Mesodermal cell (in vitro differentiated cells): ENCODE measurements around the gene SAG.
A peak's percentile ranks its signal among the peaks of the same experiment; 100 is the strongest.

Source experiments
- H3K27ac ChIP-seq: 2 replicates; pipeline ENCODE4 v1.7.0; 2013; ENCODE audit warnings: mild to moderate bottlenecking, low read depth, low read length, moderate library complexity; ENCODE audit not compliant: severe bottlenecking
- H3K36me3 ChIP-seq: 2 replicates; pipeline ENCODE4 v1.7.1; 2013; ENCODE audit warnings: mild to moderate bottlenecking, low read length, moderate library complexity; ENCODE audit not compliant: control insufficient read depth, insufficient read depth
- H3K4me1 ChIP-seq: one replicate; pipeline ENCODE4 v1.7.1; 2013; ENCODE audit warnings: mild to moderate bottlenecking, low read length; ENCODE audit not compliant: insufficient read depth, control insufficient read depth, poor library complexity, severe bottlenecking
- H3K4me3 ChIP-seq: 2 replicates; pipeline ENCODE4 v1.7.0; 2013; ENCODE audit warnings: low read length, control low read depth, mild to moderate bottlenecking; ENCODE audit not compliant: insufficient read depth, poor library complexity, severe bottlenecking; ENCODE audit errors: extremely low read depth
- H3K9me3 ChIP-seq: 2 replicates; pipeline ENCODE4 v1.7.1; 2013; ENCODE audit warnings: mild to moderate bottlenecking, low read length, moderate library complexity; ENCODE audit not compliant: control insufficient read depth
- WGBS, 2 experiments: methylation state at CpG; one replicate each; pipeline ENCODE4 v1.1.5; 2013; ENCODE audit warnings: missing lambda C conversion rate in 2 of 2; ENCODE audit not compliant: insufficient coverage in 2 of 2; 5-methylcytosine and 5-hydroxymethylcytosine counted together

SAG gene

DNA sequence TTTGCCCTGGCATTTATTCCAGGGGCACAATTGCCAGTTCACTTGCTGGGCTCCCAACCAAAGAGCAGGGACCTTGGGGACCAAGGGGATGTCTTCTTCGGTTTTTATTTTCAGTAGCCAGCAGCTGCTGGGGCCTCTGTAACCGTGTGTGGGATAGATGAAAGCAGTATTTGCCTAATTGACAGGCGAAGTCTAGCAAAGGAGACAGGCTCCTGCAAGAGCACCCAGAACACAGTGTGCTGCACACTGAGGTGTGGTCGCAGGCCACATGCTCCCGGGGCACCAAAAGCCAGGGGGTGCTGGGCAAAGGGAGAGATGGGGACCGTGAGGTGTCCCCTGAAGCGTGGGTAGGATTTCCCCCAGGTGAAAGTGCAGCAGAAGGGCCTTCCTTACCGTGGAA is 5.3 kb downstream of the SAG start:
- no peaks in the 10 kb centered on the region for H3K9me3 ChIP-seq
- no peak overlapping the region for H3K27ac ChIP-seq
- WGBS, 2 experiments, result 86 to 87% methylated on average over 7 to 8 of the region's 8 CpGs
- peaks cover under 1% of the 10 kb centered on the region for H3K4me1 ChIP-seq
- H3K36me3 ChIP-seq, result no peaks in the 10 kb centered on the region
- H3K4me3 ChIP-seq, result no peak overlapping the region

DNA sequence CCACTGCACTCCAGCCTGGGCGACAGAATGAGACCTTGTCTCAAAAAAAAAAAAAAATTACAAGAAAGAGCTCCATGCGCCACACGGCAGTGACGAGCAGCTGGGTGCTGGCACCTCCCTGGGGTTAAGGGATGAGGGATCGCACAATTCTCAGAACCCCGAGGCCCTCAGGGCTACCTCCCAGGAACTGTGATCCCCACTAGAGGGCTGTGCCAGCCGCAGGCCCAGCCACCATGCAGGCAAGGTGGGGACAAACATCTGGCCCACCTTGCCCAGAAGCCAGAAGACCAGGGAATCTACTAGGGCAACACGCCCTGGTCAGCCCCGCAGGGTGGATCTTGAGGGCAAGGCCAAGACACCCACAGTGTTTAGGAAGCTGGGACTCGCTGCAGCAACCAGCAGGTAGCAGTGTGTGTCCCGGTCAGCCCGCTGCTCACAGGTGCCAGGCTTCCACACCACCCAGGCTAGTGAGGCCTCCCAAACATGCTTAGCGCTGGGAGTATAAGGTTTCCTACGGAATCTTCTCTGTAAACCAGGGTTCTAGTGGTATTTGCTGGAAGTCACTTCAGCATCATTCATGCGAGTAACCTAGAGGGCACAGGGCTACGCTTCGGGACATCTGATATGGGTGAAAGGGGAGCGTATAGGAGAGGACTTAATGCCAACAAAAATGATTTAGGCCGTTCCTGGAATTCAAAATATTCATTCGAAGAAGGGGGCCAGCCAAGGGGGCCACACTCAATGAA is 6.7 kb downstream of the SAG start:
- Histone ChIP-seq H3K4me3 (no peak overlapping the region), H3K27ac (no peak overlapping the region), H3K36me3 (no peaks in the 10 kb centered on the region), H3K9me3 (no peaks in the 10 kb centered on the region), H3K4me1 (no peaks in the 10 kb centered on the region)
- WGBS, 2 experiments, result 92 to 95% methylated on average over 18 to 19 of the region's 20 CpGs

DNA sequence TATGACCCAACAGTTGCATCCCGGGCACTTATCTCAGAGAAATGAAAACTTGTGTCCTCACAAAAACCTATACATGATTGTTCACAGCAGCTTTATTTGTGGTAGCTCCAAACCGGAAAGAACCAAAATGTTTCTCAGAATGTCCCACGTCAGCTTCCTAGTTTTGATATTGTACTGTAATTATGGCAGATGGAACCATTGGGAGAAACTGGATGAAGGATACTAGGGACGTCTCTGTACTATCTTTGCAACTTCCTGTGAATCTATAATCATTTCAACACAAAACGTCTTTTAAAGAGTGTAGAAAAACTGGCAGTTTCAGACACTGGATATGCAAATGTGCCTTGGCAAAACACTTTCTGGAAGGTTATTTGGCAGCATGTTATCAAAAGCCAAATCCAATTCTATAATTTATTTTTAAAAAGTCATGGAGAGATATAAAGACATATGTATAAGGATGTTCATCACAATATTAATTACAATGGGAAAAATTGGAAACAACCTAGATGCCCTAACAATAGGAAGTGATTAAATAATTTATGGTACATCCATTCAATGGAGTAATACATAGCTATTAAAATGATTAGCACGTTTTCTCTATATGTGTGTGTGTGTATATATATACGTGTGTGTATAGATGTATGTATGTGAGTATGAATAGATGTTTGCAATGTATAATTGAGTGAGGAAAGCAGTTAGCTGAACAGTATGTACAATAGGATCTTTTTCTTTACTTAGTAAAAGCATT is 9.8 kb downstream of the SAG start:
- Histone ChIP-seq H3K4me1 (no peaks in the 10 kb centered on the region), H3K4me3 (no peak overlapping the region), H3K36me3 (no peaks in the 10 kb centered on the region), H3K9me3 (no peaks in the 10 kb centered on the region), H3K27ac (no peak overlapping the region)
- 96 to 100% methylated on average over 5 of the region's 7 CpGs for WGBS, 2 experiments

DNA sequence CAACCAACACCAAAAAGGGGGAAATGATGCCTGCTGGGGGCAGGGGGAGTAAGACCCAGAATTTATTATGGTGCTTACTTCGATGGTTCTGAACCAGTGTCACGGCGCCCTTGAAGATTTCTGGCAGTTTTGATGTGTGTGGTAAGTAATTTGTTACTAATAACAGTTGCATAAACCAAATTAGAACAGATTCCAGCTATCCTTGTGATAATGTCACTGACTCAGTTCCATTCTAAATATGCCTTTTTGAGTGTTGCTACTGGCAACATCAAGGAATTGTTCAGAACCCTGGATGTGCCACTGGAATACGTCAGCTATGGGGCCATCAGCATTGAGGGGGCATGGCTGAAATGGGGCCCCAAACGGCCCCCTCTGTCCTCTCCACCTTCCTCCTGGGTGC is 11.6 kb downstream of the SAG start:
- Histone ChIP-seq H3K9me3 (no peaks in the 10 kb centered on the region), H3K4me3 (no peak overlapping the region), H3K36me3 (no peaks in the 10 kb centered on the region), H3K27ac (no peak overlapping the region), H3K4me1 (no peaks in the 10 kb centered on the region)
- WGBS, 2 experiments, result 65 to 83% methylated on average over 2 of the region's 5 CpGs

DNA sequence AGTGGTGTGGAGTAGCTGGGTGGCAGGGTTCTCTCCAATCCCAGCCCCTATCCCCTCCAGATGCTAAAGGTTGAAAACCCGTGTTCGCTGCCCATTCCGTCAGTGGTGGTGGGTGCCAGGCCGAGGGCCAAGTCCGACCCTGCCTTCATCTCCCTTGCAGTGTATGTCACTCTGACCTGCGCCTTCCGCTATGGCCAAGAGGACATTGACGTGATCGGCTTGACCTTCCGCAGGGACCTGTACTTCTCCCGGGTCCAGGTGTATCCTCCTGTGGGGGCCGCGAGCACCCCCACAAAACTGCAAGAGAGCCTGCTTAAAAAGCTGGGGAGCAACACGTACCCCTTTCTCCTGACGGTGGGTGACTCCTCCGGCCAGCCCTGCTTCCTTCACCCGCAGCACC is 12.9 kb downstream of the SAG start:
- H3K27ac ChIP-seq, result no peak overlapping the region
- H3K4me3 ChIP-seq, result no peak overlapping the region
- no peaks in the 10 kb centered on the region for H3K9me3 ChIP-seq
- H3K4me1 ChIP-seq, result no peaks in the 10 kb centered on the region
- H3K36me3 ChIP-seq, result no peaks in the 10 kb centered on the region
- 92 to 97% methylated on average over 9 to 15 of the region's 17 CpGs for WGBS, 2 experiments

DNA sequence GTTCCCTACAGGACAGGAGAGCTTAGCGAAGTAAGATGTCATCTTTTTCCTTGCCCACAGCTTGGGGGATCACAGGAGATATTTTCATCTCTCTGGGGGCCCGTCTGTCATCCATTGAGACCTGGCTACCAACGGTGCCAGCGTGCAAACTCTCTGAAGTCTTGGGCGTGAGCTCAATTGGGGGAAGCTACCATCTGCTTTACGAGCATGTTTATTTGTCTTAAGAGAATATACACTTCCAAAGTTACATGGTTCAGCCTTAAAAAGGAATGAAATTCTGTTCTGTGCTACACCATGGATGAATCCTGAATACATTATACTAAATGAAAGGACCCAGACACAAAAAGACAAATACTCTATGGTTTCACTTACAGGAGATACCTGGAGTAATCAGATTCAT is 13.6 kb downstream of the SAG start:
- no peaks in the 10 kb centered on the region for H3K9me3 ChIP-seq
- no peaks in the 10 kb centered on the region for H3K36me3 ChIP-seq
- WGBS, 2 experiments, result 82 to 83% methylated on average over 4 to 5 of the region's 6 CpGs

DNA sequence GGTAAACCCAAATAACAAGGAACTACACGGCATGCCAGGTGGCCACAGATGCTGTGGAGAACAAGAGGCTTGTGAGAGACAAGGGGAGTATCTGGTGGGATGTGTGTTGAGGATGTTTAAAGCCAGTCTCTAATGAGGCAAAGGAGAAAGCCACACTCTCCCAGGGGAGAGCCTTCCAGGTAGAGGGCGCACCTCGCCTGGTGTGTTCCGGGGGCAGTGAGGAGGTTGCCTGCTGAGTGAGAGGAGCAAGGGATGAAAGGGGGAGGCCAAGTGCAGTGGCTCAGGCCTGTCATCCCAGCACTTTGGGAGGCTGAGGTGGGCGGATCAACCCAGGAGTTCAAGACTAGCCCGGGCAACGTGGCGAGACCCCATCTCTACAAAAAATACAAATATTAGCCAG is 16.2 kb downstream of the SAG start:
- H3K4me3 ChIP-seq, result no peak overlapping the region
- H3K4me1 ChIP-seq, result no peaks in the 10 kb centered on the region
- no peak overlapping the region for H3K27ac ChIP-seq
- no peaks in the 10 kb centered on the region for H3K36me3 ChIP-seq
- 94 to 100% methylated on average over 1 to 5 of the region's 8 CpGs for WGBS, 2 experiments
- H3K9me3 ChIP-seq, result no peaks in the 10 kb centered on the region

More for the DNA sequence above, 13.6 kb downstream of the SAG start:
- Histone ChIP-seq H3K4me3 (no peak overlapping the region), H3K4me1 (no peaks in the 10 kb centered on the region), H3K27ac (no peak overlapping the region)

DNA sequence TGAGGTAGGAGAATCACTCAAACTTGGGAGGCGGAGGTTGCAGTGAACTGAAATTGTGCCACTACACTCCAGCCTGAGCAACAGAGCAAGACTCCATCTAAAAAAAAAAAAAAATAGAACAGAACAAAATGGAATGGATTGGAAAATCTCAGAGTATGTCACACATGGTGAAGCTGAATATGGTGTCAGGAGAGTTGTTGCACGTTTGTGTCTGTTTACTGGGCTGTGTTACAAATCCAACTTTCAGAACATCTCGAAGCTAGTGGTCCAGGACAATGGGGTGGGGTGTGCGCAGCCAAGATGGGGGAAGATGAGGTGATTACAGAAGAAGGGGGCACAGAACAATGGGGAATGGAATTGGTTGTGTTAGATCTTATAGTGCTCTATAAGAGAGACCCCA is 17.6 kb downstream of the SAG start:
- no peaks in the 10 kb centered on the region for H3K36me3 ChIP-seq
- no peak overlapping the region for H3K27ac ChIP-seq
- 75% methylated on average over 3 of the region's 4 CpGs for WGBS, 2 experiments
- no peaks in the 10 kb centered on the region for H3K9me3 ChIP-seq
- no peak overlapping the region for H3K4me3 ChIP-seq
- peaks cover 10% of the 10 kb centered on the region for H3K4me1 ChIP-seq

DNA sequence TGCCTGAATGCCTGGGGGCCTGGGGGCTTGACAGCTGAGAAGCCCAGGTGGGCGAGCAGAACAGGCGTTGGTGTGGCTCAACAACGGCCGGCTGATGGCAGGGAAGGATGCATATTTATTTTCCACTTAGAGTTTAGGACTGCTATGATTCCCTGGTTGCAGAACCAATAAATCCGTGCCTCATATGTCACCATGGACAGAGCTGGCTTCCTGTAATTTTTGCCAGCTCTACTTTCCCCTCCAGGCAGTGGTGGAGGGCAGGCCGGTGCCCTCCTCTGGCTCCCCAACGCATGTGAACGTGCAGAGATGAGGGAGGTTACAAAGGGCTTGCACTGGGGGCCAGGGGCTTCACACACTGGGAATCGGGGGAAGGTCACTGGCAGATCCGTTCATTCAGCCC is 18.2 kb downstream of the SAG start:
- no peak overlapping the region for H3K4me3 ChIP-seq
- no peaks in the 10 kb centered on the region for H3K9me3 ChIP-seq
- H3K36me3 ChIP-seq, result no peaks in the 10 kb centered on the region
- WGBS, 2 experiments, result 91 to 95% methylated on average over 5 of the region's 10 CpGs
- H3K4me1 ChIP-seq, result peaks cover 10% of the 10 kb centered on the region
- H3K27ac ChIP-seq, result no peak overlapping the region

DNA sequence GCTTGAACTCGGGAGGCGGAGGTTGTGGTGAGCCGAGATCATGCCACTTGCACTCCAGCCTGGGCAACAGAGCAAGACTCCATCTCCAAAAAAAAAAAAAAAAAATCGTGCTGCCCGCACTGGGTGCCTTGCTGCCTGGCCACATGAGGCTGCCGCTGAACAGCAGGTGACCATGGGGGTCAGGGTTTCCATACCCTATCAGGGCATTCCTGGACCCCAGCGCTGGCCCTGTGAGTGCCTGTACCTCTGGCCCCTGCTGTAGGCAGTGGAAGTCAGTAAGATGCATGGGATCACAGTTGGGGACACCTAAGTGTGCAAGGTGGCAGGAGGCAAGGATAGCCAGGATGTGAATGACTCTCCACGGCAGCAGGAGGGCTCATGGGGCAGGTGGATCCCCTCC is 18.9 kb downstream of the SAG start:
- Histone ChIP-seq H3K36me3 (no peaks in the 10 kb centered on the region), H3K27ac (no peak overlapping the region), H3K4me3 (no peak overlapping the region), H3K4me1 (peaks cover 10% of the 10 kb centered on the region), H3K9me3 (no peaks in the 10 kb centered on the region)
- WGBS, 2 experiments, result 96 to 98% methylated on average over 4 to 5 of the region's 8 CpGs

DNA sequence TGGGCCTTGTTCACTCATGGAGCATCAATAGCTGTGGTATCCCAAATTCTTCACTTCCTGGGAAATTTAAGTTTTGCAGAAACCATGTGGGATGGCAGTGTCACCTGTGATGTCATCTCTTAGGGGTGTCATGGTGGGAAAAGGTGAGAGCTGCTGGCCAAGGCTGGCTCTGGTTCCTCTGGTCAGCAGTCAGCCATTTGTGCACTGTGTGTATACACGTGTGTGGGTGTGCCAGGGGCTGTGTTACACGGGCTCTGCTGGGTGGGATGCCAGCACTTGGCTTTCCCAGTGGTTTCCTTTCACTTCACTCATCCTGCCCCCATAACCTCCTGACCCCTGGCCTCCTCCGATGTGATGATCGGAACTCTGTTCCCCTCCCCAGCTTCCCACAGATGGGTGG is 21.3 kb downstream of the SAG start:
- Histone ChIP-seq H3K36me3 (no peaks in the 10 kb centered on the region), H3K27ac (peak overlapping the region; percentile 80), H3K4me3 (no peak overlapping the region), H3K9me3 (no peaks in the 10 kb centered on the region), H3K4me1 (peaks cover 10% of the 10 kb centered on the region)
- 80 to 92% methylated on average over 1 to 2 of the region's 4 CpGs for WGBS, 2 experiments
